ENCODE measurements around the gene SUB1. TPM values are rescaled to one million over a fixed set of nuclear protein-coding genes. Genes with fewer than 3 reads are reported as not detected.

Gene SUB1
- 222 to 263 TPM (median 241 TPM) in 5 replicates for total RNA-seq (2022; extraction: Qiagen RNA extraction)

GRCh38 chr5:32585446-32586275, at the start of gene SUB1:
TSS of gene SUB1 (plus strand) at chr5:32585557. CDS start at chr5:32588513, 2,956 bp downstream.

Other genes starting within 250 kb of the SUB1 start
- gene ZFR, start 140.8 kb upstream of the SUB1 start, total RNA-seq (2022; extraction: Qiagen RNA extraction), result 53.5 to 82.5 TPM (median 56.6 TPM) in 5 replicates
- gene NPR3, start 125.8 kb downstream of the SUB1 start, total RNA-seq (2022; extraction: Qiagen RNA extraction), result 18.1 to 22.0 TPM (median 20.8 TPM) in 5 replicates

Measured in A549 treated with CORT108297 at 1 μM for 4 hours (cell line).